CMK (cell line): ENCODE data around the gene HEATR9.

Experiments
- DNase-seq: peaks from one replicate; pipeline ENCODE4 v3.0.0-alpha.2; 2010; ENCODE audit warnings: low read depth

HEATR9 gene

GRCh38 chr17:35864853-35865252, 3.8 kb downstream of the HEATR9 start:
- no peak for DNase-seq

DNA sequence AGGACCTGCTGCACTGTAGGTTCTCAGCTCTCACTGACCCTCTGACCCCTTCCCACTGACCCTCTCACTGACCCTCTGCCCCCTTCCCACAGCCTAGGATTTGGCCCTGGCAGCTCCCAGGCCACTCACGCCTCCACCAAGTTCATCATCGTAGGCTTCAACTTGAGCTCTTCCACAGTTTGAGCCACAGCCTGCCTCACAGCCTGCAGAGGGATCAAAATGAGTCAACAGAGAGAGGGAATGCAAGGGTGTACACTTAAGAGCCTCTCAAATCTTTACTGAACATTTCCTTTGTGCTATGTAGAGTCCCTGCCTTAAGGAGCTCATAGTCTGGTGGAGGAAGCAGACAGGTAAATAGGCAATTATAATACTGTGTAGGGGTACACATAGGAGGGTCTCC, 12.1 kb downstream of the HEATR9 start:
- DNase-seq: no peak

- DNase-seq: no peak
These were observed 12.7 kb downstream of the HEATR9 start for GRCh38 chr17:35855965-35856364.

GRCh38 chr17:35849469-35850348, 19.0 kb downstream of the HEATR9 start:
- peak; percentile 54 for DNase-seq

DNA sequence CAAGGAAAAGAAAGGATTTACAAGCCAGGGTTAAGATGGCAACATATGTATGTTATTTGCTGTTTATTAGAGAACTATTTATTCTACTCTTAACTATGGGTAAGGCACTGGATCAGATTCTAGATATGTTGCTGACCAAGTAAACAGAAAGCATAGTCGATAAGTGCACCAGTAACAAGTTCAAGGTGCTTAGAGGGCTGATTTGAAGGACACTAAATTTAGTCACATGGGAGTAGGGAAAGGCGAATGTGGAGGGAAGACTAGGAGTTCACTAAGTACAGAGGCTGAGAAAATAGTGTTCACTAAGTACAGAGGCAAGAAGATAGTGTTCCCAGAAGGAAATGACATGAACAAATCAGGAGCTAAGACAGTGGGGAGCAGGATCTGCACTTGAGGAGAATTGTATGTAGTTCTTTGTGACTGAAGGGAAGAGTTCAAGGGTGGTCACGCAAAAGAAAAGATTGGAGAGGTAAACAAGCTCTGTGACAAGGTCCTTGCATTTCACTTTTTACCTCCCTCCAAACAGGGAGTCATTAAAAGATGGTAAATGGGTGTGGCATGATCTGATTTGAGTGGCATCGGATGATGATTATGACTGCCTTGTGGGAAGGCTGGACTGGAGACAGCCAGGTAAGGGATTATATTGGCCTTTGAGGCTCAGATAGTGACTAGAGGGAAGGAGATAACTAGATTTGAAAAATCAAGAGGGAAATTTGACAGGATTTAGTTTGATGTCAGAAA, 20.9 kb downstream of the HEATR9 start:
- no peak for DNase-seq

- DNase-seq: no peak
These were observed 21.7 kb downstream of the HEATR9 start for GRCh38 chr17:35847006-35847405.

GRCh38 chr17:35846055-35846809, 22.5 kb downstream of the HEATR9 start:
- no peak for DNase-seq

DNA sequence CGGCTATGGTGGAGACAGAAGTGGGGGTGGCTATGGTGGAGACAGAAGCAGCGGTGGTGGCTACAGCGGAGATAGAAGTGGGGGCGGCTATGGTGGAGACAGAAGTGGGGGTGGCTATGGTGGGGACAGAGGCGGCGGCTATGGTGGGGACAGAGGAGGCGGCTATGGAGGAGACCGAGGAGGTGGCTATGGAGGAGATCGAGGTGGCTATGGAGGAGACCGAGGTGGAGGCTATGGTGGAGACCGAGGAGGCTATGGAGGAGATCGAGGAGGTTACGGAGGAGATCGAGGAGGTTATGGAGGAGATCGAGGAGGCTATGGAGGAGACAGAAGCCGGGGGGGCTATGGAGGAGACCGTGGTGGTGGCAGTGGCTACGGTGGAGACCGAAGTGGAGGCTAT, 24.1 kb downstream of the HEATR9 start:
- DNase-seq: no peak

DNA sequence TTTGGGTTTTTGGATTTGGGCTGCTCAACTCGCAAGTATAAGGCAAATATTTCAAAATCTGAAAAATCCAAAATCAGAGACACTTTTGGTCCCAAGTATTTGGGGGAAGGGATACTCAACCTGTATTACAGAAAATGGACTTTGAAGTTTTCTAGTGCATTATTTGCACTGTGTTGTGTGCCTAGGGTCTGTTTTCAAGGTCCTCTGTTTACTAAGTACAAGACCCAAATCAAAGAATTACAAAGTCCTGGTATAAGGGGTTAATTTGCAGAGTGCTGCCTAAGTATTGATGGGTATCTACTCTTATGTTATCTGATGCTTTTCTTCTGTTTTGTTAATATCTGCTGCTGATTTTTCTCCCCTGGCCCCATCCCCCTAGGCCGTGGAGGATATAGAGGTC, 25.0 kb downstream of the HEATR9 start:
- DNase-seq: no peak

DNA sequence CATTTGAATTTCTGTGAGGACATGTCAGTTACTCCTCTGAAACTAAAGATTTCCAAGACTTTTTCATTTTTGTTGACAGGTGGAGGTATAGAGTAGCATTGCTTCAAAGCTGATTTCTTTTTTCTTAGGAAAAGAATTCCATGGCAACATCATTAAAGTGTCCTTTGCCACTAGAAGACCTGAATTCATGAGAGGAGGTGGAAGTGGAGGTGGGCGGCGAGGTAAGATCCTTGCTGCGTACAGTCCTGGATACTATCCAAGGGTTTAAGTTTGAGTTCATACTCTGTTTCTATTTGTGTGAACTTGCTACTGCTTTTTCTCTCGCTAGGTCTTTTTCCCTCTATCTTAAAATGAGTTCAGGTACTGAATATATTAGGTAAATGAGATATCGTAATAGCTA, 26.5 kb downstream of the HEATR9 start:
- DNase-seq: no peak

DNA sequence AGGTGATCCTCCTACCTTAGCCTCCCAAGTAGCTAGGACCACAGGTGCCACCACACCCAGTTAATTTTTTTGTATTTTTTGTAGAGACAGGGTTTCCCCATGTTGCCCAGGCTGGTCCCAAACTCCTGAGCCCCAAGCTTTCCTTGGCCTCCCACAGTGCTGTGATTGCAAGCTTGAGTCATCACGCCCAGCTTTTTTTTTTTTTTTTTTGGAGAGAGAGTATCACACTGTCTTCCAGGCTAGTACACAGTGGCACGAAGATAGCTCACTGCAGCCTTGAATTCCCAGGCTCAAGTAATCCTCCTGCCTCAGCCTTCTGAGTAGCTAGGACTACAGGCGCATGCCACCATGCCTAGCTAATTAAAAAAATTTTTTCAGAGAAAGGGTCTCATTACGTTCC, 27.2 kb downstream of the HEATR9 start:
- DNase-seq: no peak

DNA sequence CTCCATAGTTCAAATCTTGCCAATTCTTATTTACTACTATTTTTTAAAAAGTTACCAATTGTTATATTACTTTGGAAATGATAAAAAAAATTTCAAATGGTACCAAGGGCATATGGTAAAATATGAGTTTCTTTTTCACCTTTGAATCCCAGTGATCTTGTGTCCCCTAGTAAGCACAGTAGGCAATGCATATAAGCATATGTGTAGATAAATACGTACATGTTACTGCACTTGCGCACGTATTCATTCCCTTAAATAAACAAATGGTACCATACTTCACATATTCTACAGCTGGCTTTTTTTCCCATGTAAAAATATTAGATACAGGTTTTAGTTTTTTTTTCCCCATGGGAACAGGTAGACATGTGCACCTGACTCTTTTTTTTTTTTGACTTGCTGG, 27.6 kb downstream of the HEATR9 start:
- DNase-seq: no peak

GRCh38 chr17:35825206-35825605, 43.5 kb downstream of the HEATR9 start:
- DNase-seq: no peak

GRCh38 chr17:35821308-35821707, 47.4 kb downstream of the HEATR9 start:
- no peak for DNase-seq

DNA sequence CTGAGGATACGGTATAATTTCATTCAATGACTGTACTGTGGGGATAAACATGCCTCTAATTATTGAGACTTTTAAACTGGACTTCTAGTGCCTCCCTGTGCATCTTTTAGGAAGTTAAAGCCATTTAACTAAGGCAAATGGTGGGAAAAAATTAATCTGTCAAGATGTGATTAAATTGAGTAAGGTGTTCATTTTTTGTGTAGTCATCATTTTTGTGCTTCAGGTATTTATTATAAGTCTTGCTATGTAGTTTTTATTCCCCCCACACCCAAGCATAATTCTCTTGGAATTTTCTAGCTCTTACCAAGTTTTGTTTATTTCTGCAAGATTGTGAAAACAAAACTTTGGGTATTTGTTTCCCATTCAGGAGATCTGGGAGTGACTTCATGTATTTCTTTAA, 49.2 kb downstream of the HEATR9 start:
- DNase-seq: no peak

DNA sequence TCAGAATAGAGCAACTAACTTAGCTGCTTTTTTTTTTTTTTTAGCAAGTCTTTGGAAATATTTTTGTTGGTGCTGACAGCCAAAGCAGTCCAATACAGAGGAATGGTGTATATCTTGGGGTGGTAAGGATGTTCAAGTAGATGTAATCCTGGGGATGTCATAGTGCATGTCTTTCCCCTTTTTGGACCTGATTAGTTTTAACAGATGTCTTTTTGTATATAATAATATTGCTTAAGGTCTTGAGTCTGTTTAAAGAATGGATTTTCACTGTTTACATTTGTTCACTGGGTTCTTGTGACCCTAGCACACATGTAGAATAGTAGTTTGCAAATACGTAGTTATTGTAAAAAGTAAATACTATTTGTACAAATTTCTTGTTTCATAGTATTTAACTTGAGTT, 51.5 kb downstream of the HEATR9 start:
- DNase-seq: no peak

- DNase-seq: no peak
These were observed 52.0 kb downstream of the HEATR9 start for GRCh38 chr17:35816723-35817122.

DNA sequence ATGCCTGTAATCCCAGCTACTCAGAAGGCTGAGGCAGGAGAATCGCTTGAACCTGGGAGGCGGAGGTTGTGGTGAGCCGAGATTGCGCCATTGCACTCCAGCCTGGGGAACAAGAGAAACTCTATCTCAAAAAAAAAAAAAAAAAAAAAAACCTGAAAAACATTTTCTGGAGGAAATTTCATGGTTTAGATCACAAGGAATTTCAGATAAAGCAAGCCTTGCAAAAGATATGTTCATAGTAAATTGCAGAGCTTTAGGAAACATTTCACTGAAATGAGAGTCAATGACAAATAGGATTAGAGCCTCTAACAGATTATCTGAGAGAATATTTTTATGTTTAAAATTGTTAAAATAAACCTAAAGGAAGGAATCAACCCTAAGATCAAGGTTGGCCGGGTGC, 56.2 kb downstream of the HEATR9 start:
- DNase-seq: no peak

DNA sequence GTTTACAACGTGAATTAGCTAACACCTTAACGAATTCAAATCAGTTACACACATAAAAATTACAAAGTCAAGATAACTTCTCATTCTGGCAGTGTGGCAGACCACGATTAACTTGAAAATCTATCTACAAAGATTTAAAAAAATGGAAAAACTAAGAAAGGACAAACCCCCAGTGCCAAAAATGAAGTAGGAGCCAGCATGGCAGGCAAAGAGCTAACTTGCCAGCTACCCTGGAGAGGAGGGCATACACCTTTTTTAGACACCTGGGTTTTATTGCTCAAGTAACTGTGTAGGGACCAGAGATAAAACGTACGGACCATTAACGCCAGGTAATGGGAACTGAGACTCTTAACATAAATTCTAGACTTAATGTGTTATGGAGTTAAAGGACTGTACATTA, 56.9 kb downstream of the HEATR9 start:
- DNase-seq: no peak

DNA sequence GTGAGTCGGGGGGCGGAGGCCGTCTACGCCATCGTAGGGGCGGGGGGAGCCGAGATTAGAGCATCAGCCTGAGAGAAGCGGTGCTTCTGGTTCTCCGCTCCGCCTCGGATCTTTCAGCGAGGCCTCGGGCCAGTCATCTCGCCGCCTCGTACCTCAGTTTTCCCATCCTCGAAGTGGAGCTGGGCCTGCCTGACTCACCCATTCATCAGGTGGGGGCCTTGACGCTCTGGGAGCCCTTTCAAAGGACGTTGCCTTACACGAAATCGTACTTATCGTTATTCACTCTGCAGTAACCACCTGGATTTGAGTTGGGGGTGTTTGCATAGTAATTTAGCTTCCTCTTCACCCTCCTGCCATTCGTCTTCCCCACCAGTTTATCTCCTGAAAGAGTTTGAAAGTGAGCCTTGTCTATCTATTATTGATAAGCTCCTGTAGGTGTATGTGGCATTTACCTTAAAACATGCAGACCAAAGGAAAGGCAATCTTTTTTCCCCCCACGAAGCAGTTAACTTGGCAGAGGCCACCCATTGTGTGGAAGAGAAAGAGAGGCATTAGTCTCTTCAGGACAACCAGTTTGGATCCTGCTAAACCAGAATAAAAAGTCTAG, 58.7 kb downstream of the HEATR9 start:
- no peak for DNase-seq

DNA sequence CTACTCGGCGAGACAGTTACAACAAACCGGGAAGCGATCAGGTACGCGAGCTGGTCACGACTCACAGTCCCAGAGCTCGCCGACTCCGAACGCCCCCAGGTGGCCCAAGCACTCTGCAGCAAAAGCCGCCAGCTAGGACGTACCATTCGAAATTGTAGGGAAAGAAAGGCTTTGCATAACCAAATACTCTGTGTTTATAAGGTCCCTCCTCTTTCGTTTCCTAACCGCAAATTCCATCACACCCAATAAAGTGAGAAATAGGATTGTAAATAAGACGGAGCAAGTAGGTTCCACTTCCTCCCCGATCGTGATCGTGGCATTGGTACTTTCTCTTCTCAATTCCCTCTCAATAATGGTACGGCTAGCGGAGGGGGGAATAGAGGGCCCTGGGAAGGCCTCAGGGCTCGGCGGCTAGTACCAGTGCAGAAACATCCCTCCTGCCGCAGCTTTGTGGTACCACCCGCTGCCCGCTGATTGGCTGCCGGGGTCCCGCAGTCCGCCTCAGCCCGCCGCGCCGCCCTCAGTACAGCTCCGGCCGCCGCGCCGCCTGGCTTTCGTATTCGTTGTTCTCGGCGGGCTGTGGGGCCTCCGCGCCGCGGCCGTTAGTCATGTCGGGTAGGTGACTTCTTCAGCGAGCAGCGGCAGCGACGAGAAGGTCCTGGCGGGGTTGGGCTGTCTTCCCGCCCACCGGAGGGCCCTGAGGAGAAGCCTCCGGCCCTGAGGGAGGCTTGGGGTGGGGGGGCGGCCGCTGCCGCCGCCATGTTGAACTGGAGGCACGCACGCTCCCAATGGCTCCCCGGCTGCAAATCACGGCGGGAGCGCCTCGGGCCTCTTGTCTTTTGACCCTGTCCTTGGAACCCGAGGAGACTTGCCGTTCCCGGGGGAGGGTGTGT, 59.5 kb downstream of the HEATR9 start, which contains the start of gene TAF15:
TSS of gene TAF15 (plus strand) at position 523 of the 893 bp plus-strand sequence. CDS start at position 609, 86 bp downstream.
- DNase-seq: peak; percentile 97
